ENCODE measurements around the gene NSUN4. TPM values are rescaled to one million over a fixed set of nuclear protein-coding genes. Genes with fewer than 3 reads are reported as not detected.

The NSUN4 gene
- total and polyA plus RNA-seq, 8 donors: 1.2 to 56.7 (median 11.4) TPM

DNA sequence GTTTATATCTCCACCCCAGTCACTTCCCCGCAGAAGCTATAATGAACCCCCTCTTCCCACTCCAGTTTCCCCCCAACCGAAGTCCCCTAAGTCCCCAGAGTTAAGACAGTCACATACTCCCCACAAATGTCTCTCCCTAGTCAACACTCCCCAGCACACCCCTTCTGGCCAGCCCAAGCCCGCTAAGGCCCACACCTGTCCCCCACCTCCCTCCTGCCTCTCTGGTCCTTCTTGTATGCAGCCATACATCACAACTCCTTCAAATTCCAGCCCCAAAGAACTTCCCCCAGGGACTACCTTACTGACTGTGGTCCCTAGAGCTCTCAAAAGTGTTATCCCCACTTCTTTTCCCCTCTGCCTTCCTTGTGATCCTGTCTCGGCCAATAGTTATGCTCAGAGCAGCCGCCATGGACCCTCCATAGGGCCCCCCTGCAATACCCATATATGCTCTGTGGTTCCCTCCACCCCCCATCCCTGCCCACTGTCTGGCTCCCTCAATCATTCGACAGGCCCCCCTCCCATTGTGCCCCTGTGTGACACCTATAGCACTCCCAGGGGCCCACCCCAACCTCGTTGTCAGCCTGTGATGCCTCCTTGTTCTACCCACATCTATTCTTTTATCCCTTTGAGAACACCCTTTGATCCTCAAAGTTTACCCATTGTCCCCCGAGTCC, 2.2 kb downstream of the NSUN4 start:
- Histone ChIP-seq H3K9me3 (no peaks in the 10 kb centered on the region), H3K27ac (peak overlapping the region in 3 of 5 donors; percentile 3 to 99 (median 14)), H3K4me1 (peaks cover 14 to 37% (median 21%) of the 10 kb centered on the region in 4 donors), H3K36me3 (peaks cover 19 to 56% (median 50%) of the 10 kb centered on the region in 4 donors), H3K27me3 (no peaks in the 10 kb centered on the region), H3K4me3 (no peak overlapping the region)
- no peak for DNase-seq
- TF ChIP-seq POLR2A (IDR thresholded peaks at IDR 0.05) (no peak), POLR2AphosphoS5 (IDR thresholded peaks at IDR 0.05) (no peak), EP300 (IDR thresholded peaks at IDR 0.05) (no peak), CTCF (IDR thresholded peaks at IDR 0.05) (no peak)
- intact Hi-C loops (cut with DNase I; ENCODE audit: low total_unique reads): loop anchor here (5.0 kb wide), 1 partner anchor 36 kb away; no protein-coding TSS in a partner anchor
- 76 to 91% (median 85%) methylated on average over 8 of the region's 8 CpGs for WGBS, 5 donors

- Histone ChIP-seq H3K4me1 (peaks cover 19 to 42% (median 24%) of the 10 kb centered on the region in 4 donors), H3K4me3 (no peak overlapping the region), H3K27ac (peak overlapping the region in 1 of 5 donors; percentile 99), H3K9me3 (no peaks in the 10 kb centered on the region), H3K27me3 (no peaks in the 10 kb centered on the region), H3K36me3 (peaks cover 19 to 57% (median 51%) of the 10 kb centered on the region in 4 donors)
- intact Hi-C loops (cut with DNase I; ENCODE audit: low total_unique reads): loop anchor here (5.0 kb wide), 1 partner anchor 36 kb away; no protein-coding TSS in a partner anchor
- no peak for DNase-seq
- TF ChIP-seq POLR2AphosphoS5 (IDR thresholded peaks at IDR 0.05) (no peak), POLR2A (IDR thresholded peaks at IDR 0.05) (no peak), CTCF (IDR thresholded peaks at IDR 0.05) (no peak), EP300 (IDR thresholded peaks at IDR 0.05) (no peak)
- 88 to 94% (median 90%) methylated on average over 4 of the region's 4 CpGs for WGBS, 5 donors
These were observed 2.7 kb downstream of the NSUN4 start for GRCh38 chr1:46343351-46343695.

DNA sequence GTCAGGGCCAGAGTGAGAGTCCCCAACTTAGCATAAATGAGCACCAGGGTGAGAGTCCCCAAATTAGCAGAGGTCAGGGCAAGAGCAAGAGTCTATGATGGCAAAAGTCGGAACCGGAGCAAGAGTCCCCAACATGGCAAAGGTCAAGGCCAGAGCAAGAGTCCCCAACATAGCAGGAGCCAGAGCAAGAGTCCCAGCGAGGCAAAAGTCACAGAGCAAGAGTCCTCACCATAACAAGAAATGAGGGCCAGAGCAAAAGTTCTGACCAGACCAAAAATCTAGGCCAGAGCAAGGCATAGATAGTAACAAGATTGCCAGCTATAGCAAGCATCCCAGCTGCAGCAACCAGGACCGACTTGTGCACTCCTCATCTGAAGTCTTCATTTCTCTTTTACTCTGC, 3.1 kb downstream of the NSUN4 start:
- TF ChIP-seq POLR2AphosphoS5 (IDR thresholded peaks at IDR 0.05) (no peak), EP300 (IDR thresholded peaks at IDR 0.05) (no peak), POLR2A (IDR thresholded peaks at IDR 0.05) (no peak), CTCF (IDR thresholded peaks at IDR 0.05) (no peak)
- DNase-seq: no peak
- Histone ChIP-seq H3K4me1 (peaks cover 19 to 43% (median 24%) of the 10 kb centered on the region in 4 donors), H3K4me3 (no peak overlapping the region), H3K27ac (peak overlapping the region in 1 of 5 donors; percentile 99), H3K27me3 (no peaks in the 10 kb centered on the region), H3K9me3 (no peaks in the 10 kb centered on the region), H3K36me3 (peaks cover 19 to 58% (median 52%) of the 10 kb centered on the region in 4 donors)
- intact Hi-C loops (cut with DNase I; ENCODE audit: low total_unique reads): loop anchor here (5.0 kb wide), 1 partner anchor 36 kb away; no protein-coding TSS in a partner anchor
- WGBS, 5 donors: 75 to 95% (median 89%) methylated on average over 4 of the region's 4 CpGs

- Histone ChIP-seq H3K36me3 (peaks cover 27 to 66% (median 60%) of the 10 kb centered on the region in 4 donors), H3K4me3 (no peak overlapping the region), H3K27me3 (no peaks in the 10 kb centered on the region), H3K4me1 (peaks cover 19 to 39% (median 23%) of the 10 kb centered on the region in 4 donors), H3K27ac (peak overlapping the region in 1 of 5 donors; percentile 99), H3K9me3 (no peaks in the 10 kb centered on the region)
- TF ChIP-seq POLR2AphosphoS5 (IDR thresholded peaks at IDR 0.05) (no peak), POLR2A (IDR thresholded peaks at IDR 0.05) (no peak), CTCF (IDR thresholded peaks at IDR 0.05) (no peak), EP300 (IDR thresholded peaks at IDR 0.05) (no peak)
- 81 to 96% (median 93%) methylated on average over 3 of the region's 3 CpGs for WGBS, 5 donors
- DNase-seq: no peak
- intact Hi-C loops (cut with DNase I; ENCODE audit: low total_unique reads): loop anchor here (5.0 kb wide), 1 partner anchor 37 kb away; no protein-coding TSS in a partner anchor
These were observed 3.9 kb downstream of the NSUN4 start for GRCh38 chr1:46344481-46344880.
